NCI-H2196 (cell line): Measurements from ENCODE around the gene SEC62.
A peak's percentile ranks its signal among the peaks of the same experiment; 100 is the strongest.
"Not testable (repeated sequence)": the region's sequence is repeated elsewhere in the genome, so short reads cannot be mapped to it uniquely, and the experiment has no call there.

Experiments used
- DNase-seq: peaks from one replicate; lab custom pipeline; 2025; ENCODE audit not compliant: unreplicated experiment; lab: John Stamatoyannopoulos, UW

Gene SEC62

GRCh38 chr3:170012683-170013400, 46.2 kb downstream of the SEC62 start:
- no peak for DNase-seq

- no peak for DNase-seq
Measured at GRCh38 chr3:170016057-170016456, 49.5 kb downstream of the SEC62 start.

- DNase-seq = not testable (repeated sequence)
Measured at GRCh38 chr3:170019306-170019705, 52.7 kb downstream of the SEC62 start.

- DNase-seq = no peak
Measured at GRCh38 chr3:170021083-170021482, 54.5 kb downstream of the SEC62 start.

- DNase-seq = no peak
Measured at GRCh38 chr3:170022336-170022735, 55.7 kb downstream of the SEC62 start.

- DNase-seq = no peak
Measured at GRCh38 chr3:170023165-170023564, 56.6 kb downstream of the SEC62 start.

- no peak for DNase-seq
Measured at GRCh38 chr3:170024581-170024980, 58.0 kb downstream of the SEC62 start.

GRCh38 chr3:170027233-170028102, 60.9 kb downstream of the SEC62 start:
- no peak for DNase-seq

- no peak for DNase-seq
Measured at GRCh38 chr3:170033489-170033888, 66.9 kb downstream of the SEC62 start.

- peak; percentile 90 for DNase-seq
Measured at GRCh38 chr3:170037463-170038433, 71.1 kb downstream of the SEC62 start, which contains the start of gene GPR160. Gene GPR160, plus strand, starts transcription at chr3:170037995. Its CDS starts 45,978 bp downstream, at chr3:170083973.

- DNase-seq = peak; percentile 60
Measured at GRCh38 chr3:170038434-170039110, 72.0 kb downstream of the SEC62 start.

GRCh38 chr3:170040418-170040817, 73.8 kb downstream of the SEC62 start:
- DNase-seq = no peak

GRCh38 chr3:170043506-170043905, 76.9 kb downstream of the SEC62 start:
- no peak for DNase-seq

- no peak for DNase-seq
Measured at GRCh38 chr3:170044271-170044670, 77.7 kb downstream of the SEC62 start.

GRCh38 chr3:170044795-170045244, 78.2 kb downstream of the SEC62 start:
- no peak for DNase-seq

GRCh38 chr3:170046269-170047132, 79.9 kb downstream of the SEC62 start:
- DNase-seq = no peak

GRCh38 chr3:170047133-170047404, 80.5 kb downstream of the SEC62 start:
- DNase-seq = no peak
